GM18526 (cell line): ENCODE measurements around the gene GSTM5.

Experiments used
- POLR2A ChIP-seq: IDR thresholded peaks from 3 replicates; pipeline ENCODE4 v1.6.1; 2011; ENCODE audit not compliant: insufficient read length; ENCODE audit errors: extremely low read depth

GSTM5 gene

DNA sequence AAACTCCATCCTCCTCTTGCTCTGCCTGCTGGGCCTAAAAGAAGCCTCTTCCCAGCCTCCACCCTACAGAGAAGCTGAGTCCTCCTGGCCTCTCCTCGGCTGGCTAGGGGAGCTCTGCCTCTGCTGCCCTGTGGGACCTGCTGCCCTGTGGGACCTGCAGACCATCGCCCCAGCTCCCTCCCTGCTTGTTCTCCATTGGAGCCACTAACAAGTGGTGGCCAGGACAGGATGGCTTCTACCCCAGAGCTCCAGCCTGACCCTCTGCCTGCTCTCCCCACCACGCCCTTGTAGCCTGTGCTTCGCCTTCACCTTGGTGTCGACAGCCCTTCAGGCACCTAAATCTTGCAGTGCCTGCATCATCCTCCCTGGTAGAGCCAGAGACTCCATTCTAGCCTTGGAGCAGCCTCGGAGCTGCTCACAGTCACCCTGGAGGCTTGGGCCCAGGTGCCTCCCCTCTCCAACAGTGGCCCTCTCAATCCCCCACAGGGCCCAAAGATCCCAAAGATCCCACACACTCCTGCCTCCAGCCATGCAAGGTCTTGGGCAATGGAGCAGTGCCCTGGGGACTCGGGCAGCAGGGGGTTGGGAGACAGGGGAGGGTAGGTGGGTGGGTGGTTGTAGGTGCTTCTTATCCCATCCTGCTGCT is 48.7 kb downstream of the GSTM5 start:
- TF ChIP-seq POLR2A = no peak

- TF ChIP-seq POLR2A = no peak
These were observed 49.4 kb downstream of the GSTM5 start for GRCh38 chr1:109761227-109762038.

DNA sequence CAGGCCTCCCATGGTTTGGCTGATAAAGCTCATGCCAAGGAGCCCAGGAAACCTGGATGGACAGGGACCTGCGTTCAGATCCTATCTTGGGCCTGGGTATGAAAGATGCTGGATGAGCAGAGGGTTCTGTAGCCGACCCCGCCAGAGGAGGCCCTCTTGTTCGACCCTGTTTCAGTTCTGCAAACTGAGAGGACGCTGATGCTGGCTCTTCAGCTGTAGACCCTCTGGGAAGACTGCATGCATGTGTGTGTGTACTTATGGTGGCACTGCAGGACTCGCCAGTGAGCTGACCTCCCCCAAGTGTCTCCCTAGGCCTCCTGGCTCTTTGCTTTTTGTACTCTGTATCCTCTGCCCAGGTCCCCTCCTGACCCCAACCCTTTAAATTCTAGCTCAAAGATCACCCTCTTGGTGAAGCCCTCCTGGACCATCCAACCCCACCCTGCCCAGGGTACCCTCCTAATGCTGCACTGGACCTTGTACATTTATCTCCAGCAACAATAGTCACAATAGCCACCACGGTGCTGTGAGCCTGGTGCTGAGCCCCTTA is 50.1 kb downstream of the GSTM5 start:
- no peak for TF ChIP-seq POLR2A

DNA sequence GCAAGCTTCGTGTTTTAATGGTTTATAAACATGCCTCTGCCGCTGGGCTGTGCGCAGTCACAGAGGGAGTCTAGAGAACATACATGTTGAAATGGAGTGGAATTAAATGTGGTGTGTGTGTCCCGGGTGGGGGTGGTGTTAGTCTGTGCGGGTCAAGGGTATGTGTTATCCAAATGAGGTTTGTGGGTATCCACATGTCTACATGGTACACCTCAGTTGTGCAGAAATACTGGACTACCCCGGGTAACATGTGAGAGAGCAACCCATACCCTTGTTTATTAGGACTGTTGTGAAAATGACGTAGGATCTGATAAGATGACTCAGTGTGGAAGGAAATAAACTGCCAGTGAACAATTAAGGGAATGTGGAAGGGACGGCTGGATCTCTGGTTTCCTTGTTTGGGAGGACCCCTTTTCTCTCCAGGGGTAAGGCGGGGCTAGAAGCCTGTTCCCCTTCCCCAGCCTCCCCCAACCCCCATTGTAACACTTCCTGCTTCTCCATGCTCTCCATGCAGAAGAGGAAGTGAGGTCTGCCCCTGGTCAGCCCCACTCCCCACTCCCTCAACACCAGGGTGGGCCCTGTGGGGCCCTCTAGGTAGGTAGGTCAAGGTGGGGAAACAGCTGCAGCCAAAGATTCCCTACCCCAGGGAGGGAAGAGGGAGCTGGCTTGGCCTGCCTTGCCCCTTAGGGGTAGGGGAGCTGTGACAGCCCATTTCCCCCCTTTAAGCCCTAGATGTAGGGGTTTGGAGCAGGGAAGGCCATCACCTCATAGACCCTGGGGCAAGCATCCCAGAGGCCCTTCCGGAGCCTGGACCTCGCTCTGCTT is 51.0 kb downstream of the GSTM5 start:
- TF ChIP-seq POLR2A = no peak

- TF ChIP-seq POLR2A = no peak
These were observed 51.8 kb downstream of the GSTM5 start, which contains the start of gene EPS8L3 for GRCh38 chr1:109763646-109764415. Gene EPS8L3, minus strand, starts transcription at chr1:109763923. Its CDS starts 2,174 bp downstream, at chr1:109761749.

- TF ChIP-seq POLR2A = no peak
These were observed 52.8 kb downstream of the GSTM5 start for GRCh38 chr1:109764561-109765482.

GRCh38 chr1:109765483-109765815 is 53.4 kb downstream of the GSTM5 start:
- TF ChIP-seq POLR2A = no peak

DNA sequence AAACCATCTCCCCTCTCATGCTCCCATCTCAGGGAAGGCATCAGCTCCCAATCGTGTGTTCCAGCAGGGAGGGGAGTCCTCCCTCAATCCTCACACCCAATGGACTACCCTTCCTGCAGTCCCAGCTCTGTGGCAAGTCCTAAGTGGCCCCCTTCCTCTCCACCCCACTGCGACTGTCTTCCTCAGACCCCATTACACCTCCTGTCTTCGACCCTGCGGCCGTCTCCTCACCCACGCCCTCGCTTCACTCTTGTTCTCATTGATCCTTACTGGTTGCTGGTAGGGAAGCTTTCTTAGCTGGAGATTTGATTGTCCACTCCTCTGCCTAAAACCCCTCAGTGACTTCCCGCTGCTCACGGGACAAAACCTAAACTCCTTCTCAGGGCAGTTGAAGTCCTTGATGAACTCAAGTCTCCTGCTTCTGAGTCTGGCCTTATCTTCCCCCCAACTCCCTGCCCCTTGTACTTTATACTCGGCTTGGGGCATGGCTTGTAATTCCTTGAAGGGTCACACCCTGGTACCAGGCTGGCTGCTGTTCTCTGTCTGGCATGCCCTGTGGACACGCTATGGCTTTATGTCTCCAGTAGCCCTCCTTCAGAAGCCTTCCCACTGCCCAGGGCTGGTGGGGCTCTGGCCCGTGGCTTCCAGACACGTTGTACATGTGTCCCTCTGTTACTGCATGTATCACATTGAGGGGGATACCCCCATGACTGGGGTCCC is 54.0 kb downstream of the GSTM5 start:
- TF ChIP-seq POLR2A = no peak
